Lung microvascular endothelial cell (primary cell): ENCODE results near the gene NANS. TPM values are rescaled to one million over a fixed set of nuclear protein-coding genes. Genes with fewer than 3 reads are reported as not detected.
"Not testable (repeated sequence)": the region's sequence is repeated elsewhere in the genome, so short reads cannot be mapped to it uniquely, and the experiment has no call there.

Source experiments
- DNase-seq, 2 donors: peaks; one replicate each; pipeline versions ENCODE4 v3.0.0 to v3.0.0-alpha.2; 2010; ENCODE audit warnings: low read depth in 2 of 2
- total RNA-seq: library from RNA; depleted of rRNA; stranded (reverse); fragments of >200 nt; gene quantifications from 2 replicates; pipeline ENCODE4 v1.2.1, GENCODE V29; 2014

Gene NANS
- total RNA-seq, 1 donor from 2014 or later: 73.8 TPM

- DNase-seq: no peak
These were observed 42.8 kb downstream of the NANS start for GRCh38 chr9:98099346-98099745.

GRCh38 chr9:98099898-98100297 lies 43.4 kb downstream of the NANS start:
- DNase-seq: no peak

- DNase-seq: no peak
These were observed 43.9 kb downstream of the NANS start for GRCh38 chr9:98100456-98100855.

- no peak for DNase-seq
These were observed 44.9 kb downstream of the NANS start for GRCh38 chr9:98101416-98101815.

- DNase-seq: no peak
These were observed 45.3 kb downstream of the NANS start for GRCh38 chr9:98101868-98102273.

- no peak for DNase-seq
These were observed 47.9 kb downstream of the NANS start for GRCh38 chr9:98104445-98104881.

GRCh38 chr9:98105006-98105405 lies 48.5 kb downstream of the NANS start:
- no peak for DNase-seq

GRCh38 chr9:98107926-98108325 lies 51.4 kb downstream of the NANS start:
- no peak for DNase-seq

GRCh38 chr9:98108531-98109031 lies 52.0 kb downstream of the NANS start:
- no peak for DNase-seq

- no peak for DNase-seq
These were observed 52.5 kb downstream of the NANS start for GRCh38 chr9:98109052-98109451.

GRCh38 chr9:98117097-98117496 lies 60.6 kb downstream of the NANS start:
- DNase-seq: not testable (repeated sequence)

- peak in 1 of 2 donors; percentile 33 for DNase-seq
These were observed 61.6 kb downstream of the NANS start for GRCh38 chr9:98117984-98118639.

GRCh38 chr9:98118640-98119601 lies 62.4 kb downstream of the NANS start, which contains the start of gene TRIM14:
Gene TRIM14, minus strand, starts transcription at chr9:98119222. Its CDS starts 34 bp downstream, at chr9:98119188.
- DNase-seq: peak; percentile 54 to 68

- DNase-seq: no peak
These were observed 63.9 kb downstream of the NANS start for GRCh38 chr9:98120476-98120875.

- DNase-seq: peak in 1 of 2 donors; percentile 27
These were observed 64.5 kb downstream of the NANS start for GRCh38 chr9:98121058-98121457.

GRCh38 chr9:98124091-98124490 lies 67.6 kb downstream of the NANS start:
- DNase-seq: not testable (repeated sequence)

GRCh38 chr9:98124637-98125426 lies 68.3 kb downstream of the NANS start:
- DNase-seq: no peak

GRCh38 chr9:98127226-98127625 lies 70.7 kb downstream of the NANS start:
- DNase-seq: no peak

- DNase-seq: no peak
These were observed 71.8 kb downstream of the NANS start for GRCh38 chr9:98128316-98128715.

GRCh38 chr9:98129451-98129881 lies 72.9 kb downstream of the NANS start:
- DNase-seq: no peak

GRCh38 chr9:98130060-98130459 lies 73.5 kb downstream of the NANS start:
- DNase-seq: not testable (repeated sequence)
